ENCODE data around the gene GFOD1. TPM values are rescaled to one million over a fixed set of nuclear protein-coding genes. Genes with fewer than 3 reads are reported as not detected.

The GFOD1 gene
- total RNA-seq, 1 donor from 2014 or later: 16.3 TPM

- Histone ChIP-seq H3K4me3 (ENCODE audit: low read depth, low read length) (no peak overlapping the region), H3K36me3 (ENCODE audit: control insufficient read depth, insufficient read depth, low read length) (peaks cover 14% of the 10 kb centered on the region), H3K27me3 (ENCODE audit: control insufficient read depth, insufficient read depth, low read length) (no peaks in the 10 kb centered on the region)
- FAIRE-seq: no peak
- no peak for TF ChIP-seq CTCF (IDR thresholded peaks at IDR 0.05; ENCODE audit: insufficient read depth, low read length, severe bottlenecking)
- no peak for DNase-seq (ENCODE audit: low read depth)
Measured at GRCh38 chr6:13368079-13368730, 119.2 kb downstream of the GFOD1 start.

GRCh38 chr6:13367396-13367795 is 120.0 kb downstream of the GFOD1 start:
- no peaks in the 10 kb centered on the region for H3K27me3 ChIP-seq (ENCODE audit: control insufficient read depth, insufficient read depth, low read length)
- DNase-seq (ENCODE audit: low read depth) (no peak), FAIRE-seq (no peak)
- no peak overlapping the region for H3K4me3 ChIP-seq (ENCODE audit: low read depth, low read length)
- no peak for TF ChIP-seq CTCF (IDR thresholded peaks at IDR 0.05; ENCODE audit: insufficient read depth, low read length, severe bottlenecking)
- peaks cover 14% of the 10 kb centered on the region for H3K36me3 ChIP-seq (ENCODE audit: control insufficient read depth, insufficient read depth, low read length)

- Histone ChIP-seq H3K27me3 (ENCODE audit: control insufficient read depth, insufficient read depth, low read length) (no peaks in the 10 kb centered on the region), H3K36me3 (ENCODE audit: control insufficient read depth, insufficient read depth, low read length) (peaks cover 14% of the 10 kb centered on the region), H3K4me3 (ENCODE audit: low read depth, low read length) (no peak overlapping the region)
- FAIRE-seq (no peak), DNase-seq (ENCODE audit: low read depth) (no peak)
- TF ChIP-seq CTCF (IDR thresholded peaks at IDR 0.05; ENCODE audit: insufficient read depth, low read length, severe bottlenecking): no peak
Measured at GRCh38 chr6:13365320-13365719, 122.1 kb downstream of the GFOD1 start.

- DNase-seq (ENCODE audit: low read depth): no peak
- H3K4me3 ChIP-seq (ENCODE audit: low read depth, low read length): no peak overlapping the region
- no peak for FAIRE-seq
- peaks cover 14% of the 10 kb centered on the region for H3K36me3 ChIP-seq (ENCODE audit: control insufficient read depth, insufficient read depth, low read length)
- no peak for TF ChIP-seq CTCF (IDR thresholded peaks at IDR 0.05; ENCODE audit: insufficient read depth, low read length, severe bottlenecking)
- no peaks in the 10 kb centered on the region for H3K27me3 ChIP-seq (ENCODE audit: control insufficient read depth, insufficient read depth, low read length)
Measured at GRCh38 chr6:13364842-13365241, 122.6 kb downstream of the GFOD1 start.

GRCh38 chr6:13362412-13362811 is 125.0 kb downstream of the GFOD1 start:
- Histone ChIP-seq H3K27me3 (ENCODE audit: control insufficient read depth, insufficient read depth, low read length) (no peaks in the 10 kb centered on the region), H3K4me3 (ENCODE audit: low read depth, low read length) (no peak overlapping the region), H3K36me3 (ENCODE audit: control insufficient read depth, insufficient read depth, low read length) (peaks cover 14% of the 10 kb centered on the region)
- TF ChIP-seq CTCF (IDR thresholded peaks at IDR 0.05; ENCODE audit: insufficient read depth, low read length, severe bottlenecking): no peak
- DNase-seq (ENCODE audit: low read depth) (no peak), FAIRE-seq (no peak)
